Neural crest cell (in vitro differentiated cells): ENCODE results near the gene RASEF. TPM values are rescaled to one million over a fixed set of nuclear protein-coding genes. Genes with fewer than 3 reads are reported as not detected.

Source experiments
- DNase-seq: peaks from one replicate; pipeline ENCODE4 v3.0.0; 2021; ENCODE audit warnings: low read depth, mixed read lengths, low spot score
- H3K27ac Mint-ChIP-seq: one replicate; pipeline ENCODE4 v1.8.0; 2021; ENCODE audit warnings: mild to moderate bottlenecking, mixed read lengths; ENCODE audit not compliant: unreplicated experiment
- H3K27me3 Mint-ChIP-seq: 2 replicates; pipeline ENCODE4 v1.8.0; 2021; ENCODE audit warnings: low read depth, mild to moderate bottlenecking, mixed read lengths
- H3K36me3 Mint-ChIP-seq: 2 replicates; pipeline ENCODE4 v1.8.0; 2021; ENCODE audit warnings: low read depth, mild to moderate bottlenecking, mixed read lengths
- H3K4me1 Mint-ChIP-seq: 2 replicates; pipeline ENCODE4 v1.8.0; 2021; ENCODE audit warnings: mixed read lengths
- H3K4me3 Mint-ChIP-seq: one replicate; pipeline ENCODE4 v1.8.0; 2021; ENCODE audit warnings: mild to moderate bottlenecking, mixed read lengths
- H3K9me3 Mint-ChIP-seq: 2 replicates; pipeline ENCODE4 v1.8.0; 2021; ENCODE audit warnings: mixed read lengths
- long read RNA-seq: library from polyadenylated mRNA; unstranded; transcript quantifications from one replicate; pipeline ENCODE4 v2.0.0, GENCODE V29; 2020
- total RNA-seq: library from RNA; stranded (reverse); gene quantifications from 2 replicates; pipeline ENCODE4 v1.2.1, GENCODE V29; 2021
- TF ChIP-seq, protein P1 (sequence below): fragments of 200-600 bp; sonication (generic); conservative IDR thresholded peaks from 2 replicates; pipeline ENCODE4 v1.5.0; 2021; ENCODE audit warnings: antibody characterized with exemption, mild to moderate bottlenecking

RASEF gene
- 0.16 TPM in 1 of 2 replicates, not detected in the other for total RNA-seq
- long read RNA-seq, result 0 reads

DNA sequence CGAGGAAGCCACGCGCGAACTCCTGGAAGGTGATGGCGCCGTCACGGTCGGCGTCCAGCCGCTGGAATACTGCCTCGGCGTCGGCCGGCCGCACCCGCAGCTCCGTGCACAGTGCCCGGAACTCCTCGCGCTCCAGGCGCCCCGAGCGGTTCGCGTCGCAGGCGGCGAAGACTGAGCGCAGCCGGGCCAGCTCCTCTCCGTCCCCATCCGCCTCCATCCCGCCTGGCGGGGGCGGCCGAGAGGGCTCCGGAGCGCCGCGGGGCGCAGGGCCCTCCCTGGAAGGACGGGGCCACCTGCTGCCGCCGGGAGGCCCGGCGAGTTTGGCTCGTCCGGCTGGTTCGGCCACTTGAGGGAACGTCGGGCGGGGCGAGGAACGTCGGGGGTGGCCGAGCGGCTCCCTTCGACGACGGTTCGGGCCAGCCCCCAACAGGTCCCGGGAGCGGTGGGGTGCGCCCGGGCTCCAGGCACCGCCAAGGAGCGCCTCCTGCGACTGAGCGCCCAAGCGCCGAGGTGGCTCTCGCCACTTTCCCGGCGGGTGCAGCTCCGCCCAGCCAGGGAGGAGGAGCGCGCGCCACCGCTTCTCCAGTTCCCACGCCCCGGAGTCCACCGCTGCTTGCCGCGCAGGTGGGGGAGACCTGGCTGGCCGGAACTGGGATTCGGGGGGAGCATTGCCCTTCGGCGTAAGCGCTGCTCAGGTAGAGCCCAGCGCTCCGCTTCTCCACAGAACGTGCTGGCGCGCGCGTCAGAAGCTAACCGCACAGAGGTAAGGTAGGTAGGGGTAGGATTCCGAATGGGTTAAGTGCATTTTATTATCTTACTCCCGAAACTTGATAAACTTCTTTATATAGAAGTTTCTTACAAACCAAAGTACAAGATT is at the start of gene RASEF:
Gene RASEF, minus strand, starts transcription at position 492 of the 877 bp plus-strand sequence. Its CDS starts 275 bp downstream, at position 217.
- no peaks in the 10 kb centered on the region for H3K9me3 Mint-ChIP-seq
- no peak within 1 kb of the TSS for H3K27ac Mint-ChIP-seq
- peaks cover 81% of the 10 kb centered on the region for H3K27me3 Mint-ChIP-seq
- TF ChIP-seq, protein P1, sequence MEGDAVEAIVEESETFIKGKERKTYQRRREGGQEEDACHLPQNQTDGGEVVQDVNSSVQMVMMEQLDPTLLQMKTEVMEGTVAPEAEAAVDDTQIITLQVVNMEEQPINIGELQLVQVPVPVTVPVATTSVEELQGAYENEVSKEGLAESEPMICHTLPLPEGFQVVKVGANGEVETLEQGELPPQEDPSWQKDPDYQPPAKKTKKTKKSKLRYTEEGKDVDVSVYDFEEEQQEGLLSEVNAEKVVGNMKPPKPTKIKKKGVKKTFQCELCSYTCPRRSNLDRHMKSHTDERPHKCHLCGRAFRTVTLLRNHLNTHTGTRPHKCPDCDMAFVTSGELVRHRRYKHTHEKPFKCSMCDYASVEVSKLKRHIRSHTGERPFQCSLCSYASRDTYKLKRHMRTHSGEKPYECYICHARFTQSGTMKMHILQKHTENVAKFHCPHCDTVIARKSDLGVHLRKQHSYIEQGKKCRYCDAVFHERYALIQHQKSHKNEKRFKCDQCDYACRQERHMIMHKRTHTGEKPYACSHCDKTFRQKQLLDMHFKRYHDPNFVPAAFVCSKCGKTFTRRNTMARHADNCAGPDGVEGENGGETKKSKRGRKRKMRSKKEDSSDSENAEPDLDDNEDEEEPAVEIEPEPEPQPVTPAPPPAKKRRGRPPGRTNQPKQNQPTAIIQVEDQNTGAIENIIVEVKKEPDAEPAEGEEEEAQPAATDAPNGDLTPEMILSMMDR, result peak; percentile 51
- H3K4me3 Mint-ChIP-seq, result peak within 1 kb of the TSS; percentile 74
- no peaks in the 10 kb centered on the region for H3K36me3 Mint-ChIP-seq
- peaks cover 12% of the 10 kb centered on the region for H3K4me1 Mint-ChIP-seq
- peak; percentile 33 for DNase-seq

DNA sequence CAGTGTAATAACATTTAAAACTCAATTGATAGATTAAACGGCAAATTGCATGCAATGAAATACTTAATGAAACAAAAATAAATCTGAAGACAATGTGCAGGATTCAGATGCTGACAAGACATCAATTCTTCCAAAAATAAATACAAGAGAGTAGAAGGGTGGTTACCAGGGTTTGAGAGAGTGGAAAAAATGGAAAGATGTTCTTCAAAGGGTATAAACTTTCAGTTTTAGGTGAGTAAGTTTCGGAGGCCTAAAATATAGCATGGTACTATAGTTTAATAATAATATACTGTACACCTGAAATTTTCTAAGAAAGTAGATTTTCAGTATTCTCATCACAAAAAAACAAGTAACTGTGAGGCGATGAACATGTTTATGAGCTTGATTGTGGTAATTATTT is 48.2 kb upstream of the RASEF start:
- Mint-ChIP-seq H3K36me3 (peaks cover 10% of the 10 kb centered on the region), H3K27me3 (no peaks in the 10 kb centered on the region), H3K4me1 (no peaks in the 10 kb centered on the region), H3K27ac (no peak overlapping the region), H3K9me3 (peaks cover 14% of the 10 kb centered on the region), H3K4me3 (no peak overlapping the region)
- no peak for DNase-seq
- TF ChIP-seq, protein P1, result no peak

DNA sequence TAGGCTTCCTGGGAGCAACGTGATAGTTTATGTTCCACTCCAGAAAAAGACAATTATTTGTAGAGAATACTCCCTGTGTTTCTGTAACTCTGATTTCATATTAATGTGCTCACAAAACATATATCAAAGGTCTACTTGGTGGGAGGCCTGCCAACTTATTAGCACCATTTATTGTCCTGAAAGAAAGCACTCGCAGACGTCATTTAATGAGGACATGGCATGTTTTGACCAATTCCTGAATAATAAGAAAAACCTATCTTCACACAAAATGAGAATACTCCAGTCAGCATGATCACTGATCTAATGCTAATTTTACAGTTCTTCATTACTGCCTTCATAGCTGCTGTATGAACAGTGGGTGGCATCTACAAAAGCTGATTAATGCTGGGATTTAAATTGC is 46.4 kb upstream of the RASEF start:
- TF ChIP-seq, protein P1, result no peak
- no peak overlapping the region for H3K27ac Mint-ChIP-seq
- H3K4me1 Mint-ChIP-seq, result no peaks in the 10 kb centered on the region
- H3K9me3 Mint-ChIP-seq, result peaks cover 10% of the 10 kb centered on the region
- H3K27me3 Mint-ChIP-seq, result no peaks in the 10 kb centered on the region
- no peak for DNase-seq
- H3K4me3 Mint-ChIP-seq, result no peak overlapping the region
- peaks cover 8% of the 10 kb centered on the region for H3K36me3 Mint-ChIP-seq

DNA sequence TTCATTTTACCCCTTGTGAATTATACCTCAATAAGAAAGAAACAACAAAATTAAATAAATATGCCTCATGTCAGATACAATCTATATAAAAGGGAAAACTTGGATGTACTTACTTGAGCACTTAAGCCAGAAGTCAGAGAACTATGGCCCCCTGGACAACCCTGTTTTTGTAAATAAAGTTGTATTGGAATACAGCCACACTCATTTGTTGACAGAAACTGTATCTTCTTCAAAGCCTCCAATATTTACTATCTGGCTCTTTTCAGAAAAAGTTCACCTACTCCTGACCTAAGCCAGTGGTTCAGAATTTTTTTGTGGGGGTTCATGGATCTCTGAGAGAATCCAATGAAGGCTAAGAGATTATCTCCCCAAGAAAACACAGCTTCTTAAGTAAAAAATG is 45.3 kb upstream of the RASEF start:
- H3K36me3 Mint-ChIP-seq, result peaks cover 1% of the 10 kb centered on the region
- peaks cover 1% of the 10 kb centered on the region for H3K9me3 Mint-ChIP-seq
- no peaks in the 10 kb centered on the region for H3K27me3 Mint-ChIP-seq
- DNase-seq, result no peak
- no peak overlapping the region for H3K4me3 Mint-ChIP-seq
- no peak overlapping the region for H3K27ac Mint-ChIP-seq
- TF ChIP-seq, protein P1, result no peak
- H3K4me1 Mint-ChIP-seq, result no peaks in the 10 kb centered on the region

DNA sequence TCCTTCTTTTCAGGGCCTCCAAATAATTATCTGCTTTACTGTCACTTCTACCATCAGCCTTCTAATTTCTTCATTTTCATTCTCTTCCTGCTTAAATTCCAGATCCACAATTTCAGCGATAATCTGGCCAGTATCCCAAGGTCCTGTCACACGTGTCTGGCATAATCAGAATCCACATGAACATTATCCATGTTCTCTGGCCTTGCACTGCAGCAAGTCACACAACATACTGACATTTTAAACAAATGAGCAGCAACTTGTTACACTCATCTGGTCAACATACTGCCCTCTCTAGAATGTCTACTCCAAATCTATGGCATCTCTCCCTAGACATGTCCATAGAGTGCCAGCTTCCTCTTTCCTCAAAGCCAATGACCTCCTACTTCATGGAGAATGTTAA is 43.8 kb upstream of the RASEF start:
- Mint-ChIP-seq H3K9me3 (no peaks in the 10 kb centered on the region), H3K4me1 (no peaks in the 10 kb centered on the region), H3K36me3 (no peaks in the 10 kb centered on the region), H3K27ac (no peak overlapping the region), H3K4me3 (no peak overlapping the region), H3K27me3 (no peaks in the 10 kb centered on the region)
- TF ChIP-seq, protein P1, result no peak
- no peak for DNase-seq
